GM19238 (cell line): ENCODE results near the gene RAPGEF1.

Source experiments
- DNase-seq: peaks from one replicate; pipeline ENCODE4 v3.0.0; 2011; ENCODE audit warnings: low spot score; ENCODE audit not compliant: insufficient read length

RAPGEF1 gene

GRCh38 chr9:131752231-131752884 is 12.5 kb upstream of the RAPGEF1 start:
- no peak for DNase-seq

DNA sequence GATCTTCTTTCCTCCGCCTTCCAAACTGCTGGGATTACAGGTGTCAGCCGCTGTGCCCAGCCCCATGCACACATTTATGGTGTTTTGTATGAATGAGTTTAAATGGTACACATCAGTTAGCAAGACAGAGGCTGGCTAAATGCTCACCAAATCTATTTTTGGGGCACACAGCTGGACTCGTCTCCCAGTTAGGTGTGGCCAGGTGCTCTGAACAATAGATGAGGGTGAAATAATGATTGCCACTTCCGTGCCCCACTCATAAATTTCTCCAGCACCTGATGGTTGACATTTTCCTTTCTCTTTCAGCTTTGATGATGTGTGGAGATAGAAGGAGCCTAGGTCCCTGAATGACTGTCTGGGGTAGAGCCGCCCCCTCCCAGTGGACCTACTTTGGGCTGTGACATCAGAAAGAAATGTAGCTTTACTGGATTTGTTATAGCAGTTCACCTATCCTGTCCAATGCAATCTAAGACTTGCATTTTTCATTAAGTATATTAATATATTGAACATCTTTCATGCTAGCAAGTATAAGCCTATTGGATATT is 8.6 kb upstream of the RAPGEF1 start:
- no peak for DNase-seq

GRCh38 chr9:131747352-131747751 is 7.5 kb upstream of the RAPGEF1 start:
- no peak for DNase-seq

DNA sequence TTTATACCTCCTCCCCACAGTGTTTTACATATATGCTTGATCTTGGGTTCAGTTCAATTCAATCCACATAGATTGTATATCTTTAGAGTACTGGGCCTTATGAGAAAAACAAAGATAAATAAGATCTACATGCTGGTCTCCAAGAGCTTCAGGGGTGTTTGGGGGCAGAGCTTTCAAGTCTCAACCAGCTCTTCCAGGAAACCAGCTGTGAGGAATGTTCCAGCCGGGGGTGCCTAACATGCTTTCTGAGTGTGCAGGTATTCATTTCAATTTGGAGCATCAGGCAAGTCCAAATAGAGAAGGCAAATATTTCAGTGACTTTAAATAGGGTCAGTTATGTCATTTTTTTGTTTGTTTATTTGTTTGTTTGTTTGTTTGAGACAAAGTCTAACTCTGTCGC is 5.7 kb upstream of the RAPGEF1 start:
- DNase-seq: no peak

GRCh38 chr9:131744720-131745201 is 4.9 kb upstream of the RAPGEF1 start:
- DNase-seq: no peak

DNA sequence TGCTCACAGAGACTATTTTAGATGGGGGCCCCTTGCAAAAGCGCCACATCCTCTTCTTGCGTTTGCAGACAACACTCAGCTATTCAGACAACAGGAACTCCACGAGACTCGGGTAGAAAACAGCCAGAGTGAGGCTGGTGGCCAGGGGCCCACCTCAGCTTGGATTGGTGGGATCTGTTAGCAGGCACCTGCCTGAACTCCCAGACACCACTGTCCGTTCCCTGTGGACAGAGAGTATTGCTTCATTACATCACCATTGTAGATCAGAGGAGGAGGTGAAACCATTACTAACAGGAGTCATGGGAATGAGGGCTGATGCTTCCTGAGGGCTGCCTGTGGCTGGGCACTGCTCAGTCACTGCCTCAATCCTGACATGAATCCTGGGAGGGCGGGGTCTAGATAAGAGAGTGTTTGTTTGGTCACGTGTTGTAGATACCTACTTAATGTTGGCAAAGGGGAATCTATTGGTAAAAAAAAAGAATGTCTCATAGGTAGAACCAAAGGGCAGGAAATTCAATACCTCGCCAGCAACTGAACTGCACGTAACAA is 4.4 kb upstream of the RAPGEF1 start:
- DNase-seq: no peak

DNA sequence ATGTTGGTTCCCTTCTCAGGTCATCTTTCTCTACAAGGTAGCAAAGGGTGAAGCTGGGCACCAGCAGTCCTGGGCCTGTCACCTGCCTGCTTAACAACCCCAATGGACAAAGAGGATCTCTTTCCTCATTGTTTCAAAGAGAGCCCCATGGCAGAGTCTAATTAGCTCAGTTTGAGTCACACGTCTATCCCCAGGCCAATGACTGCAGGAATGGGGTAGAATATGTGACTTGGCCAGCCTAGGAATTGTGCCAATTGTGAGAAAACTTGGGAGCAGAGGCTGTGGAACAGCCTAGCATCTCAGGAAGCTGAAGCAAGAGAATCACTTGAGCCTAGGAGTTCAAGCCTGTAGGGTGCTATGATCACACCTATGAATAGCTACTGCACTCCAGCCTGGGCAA is 3.6 kb upstream of the RAPGEF1 start:
- DNase-seq: no peak

DNA sequence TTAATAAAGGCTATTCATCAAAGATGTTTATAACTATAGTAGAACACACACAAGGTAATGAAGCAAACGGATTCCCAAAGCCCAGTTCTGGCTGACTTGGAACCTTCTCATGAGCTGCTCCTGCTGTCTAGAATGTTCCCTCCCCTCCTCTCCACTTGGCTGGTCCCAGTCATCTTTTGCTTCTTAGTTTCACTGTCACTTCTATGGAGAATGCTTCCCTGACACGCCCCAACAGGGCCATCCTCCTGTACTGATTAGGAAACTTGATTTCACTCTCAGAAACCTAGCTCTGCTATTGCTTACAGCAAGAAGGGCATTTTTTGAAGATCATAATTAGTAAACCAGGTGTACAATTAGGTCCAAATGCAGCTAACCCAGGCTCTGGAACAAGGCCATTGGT is 3.2 kb upstream of the RAPGEF1 start:
- no peak for DNase-seq

DNA sequence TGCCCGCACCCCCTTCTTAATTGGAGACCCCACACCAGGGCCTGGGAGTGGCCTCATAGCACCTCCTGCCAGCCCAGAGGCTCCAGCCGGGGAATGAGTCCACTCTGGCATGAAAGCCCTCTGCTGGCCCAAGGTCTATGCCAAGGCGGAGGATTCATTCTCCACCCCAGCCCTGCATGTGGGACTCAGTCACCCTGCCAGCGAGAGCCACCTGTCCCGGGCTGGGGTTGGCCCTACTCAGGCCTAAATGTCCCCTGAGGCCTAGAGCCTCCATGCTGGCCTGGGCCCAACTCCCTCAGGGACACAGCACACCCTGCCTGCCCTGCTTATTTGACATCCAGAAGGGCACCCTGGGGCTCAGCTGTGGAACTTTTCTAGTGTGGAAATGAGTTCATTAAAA is 1.0 kb upstream of the RAPGEF1 start:
- no peak for DNase-seq

- no peak for DNase-seq
Observed at GRCh38 chr9:131739133-131739958, 530 bp downstream of the RAPGEF1 start.

DNA sequence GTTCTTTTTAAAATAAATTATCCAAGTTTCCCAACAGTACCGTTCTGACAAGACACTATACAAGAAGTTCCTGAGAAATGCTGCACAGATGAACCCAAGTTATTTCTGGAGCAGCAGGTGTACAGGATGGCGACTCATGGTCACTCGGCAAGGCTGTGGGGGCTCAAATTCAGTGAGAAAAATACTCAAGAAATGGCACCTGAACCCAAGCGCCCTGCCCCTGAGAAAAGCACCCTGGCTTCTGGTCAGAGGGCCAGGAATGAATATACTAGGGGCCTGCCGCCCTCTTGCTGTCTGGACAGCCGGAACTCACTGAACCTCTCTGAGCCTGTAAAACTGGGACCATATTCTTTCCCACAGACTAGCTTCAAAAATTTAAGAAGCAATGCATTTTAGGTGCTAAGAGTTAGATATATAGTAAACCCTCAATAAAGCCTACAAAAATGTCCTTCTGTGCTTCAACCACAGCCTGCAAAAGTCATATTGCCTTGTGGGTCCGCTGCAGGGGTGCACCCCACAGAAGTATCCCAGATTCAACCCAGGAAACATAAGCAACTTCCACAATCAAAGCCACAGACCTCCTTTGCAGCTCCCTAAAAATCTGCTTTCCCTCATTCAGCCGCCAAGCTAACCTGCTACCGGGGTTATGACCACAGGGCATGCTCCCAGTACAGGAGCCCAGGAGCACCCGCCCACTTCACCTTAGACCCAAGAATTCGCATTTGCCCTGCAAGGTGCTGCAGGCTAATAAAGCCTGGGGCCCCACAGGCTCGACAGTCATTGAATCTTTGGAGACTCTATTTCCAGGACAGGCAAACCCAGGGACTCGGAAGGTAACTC is 1.4 kb downstream of the RAPGEF1 start:
- no peak for DNase-seq

- DNase-seq: no peak
Observed at GRCh38 chr9:131737426-131737825, 2.5 kb downstream of the RAPGEF1 start.

GRCh38 chr9:131736431-131736830 is 3.4 kb downstream of the RAPGEF1 start:
- DNase-seq: no peak

DNA sequence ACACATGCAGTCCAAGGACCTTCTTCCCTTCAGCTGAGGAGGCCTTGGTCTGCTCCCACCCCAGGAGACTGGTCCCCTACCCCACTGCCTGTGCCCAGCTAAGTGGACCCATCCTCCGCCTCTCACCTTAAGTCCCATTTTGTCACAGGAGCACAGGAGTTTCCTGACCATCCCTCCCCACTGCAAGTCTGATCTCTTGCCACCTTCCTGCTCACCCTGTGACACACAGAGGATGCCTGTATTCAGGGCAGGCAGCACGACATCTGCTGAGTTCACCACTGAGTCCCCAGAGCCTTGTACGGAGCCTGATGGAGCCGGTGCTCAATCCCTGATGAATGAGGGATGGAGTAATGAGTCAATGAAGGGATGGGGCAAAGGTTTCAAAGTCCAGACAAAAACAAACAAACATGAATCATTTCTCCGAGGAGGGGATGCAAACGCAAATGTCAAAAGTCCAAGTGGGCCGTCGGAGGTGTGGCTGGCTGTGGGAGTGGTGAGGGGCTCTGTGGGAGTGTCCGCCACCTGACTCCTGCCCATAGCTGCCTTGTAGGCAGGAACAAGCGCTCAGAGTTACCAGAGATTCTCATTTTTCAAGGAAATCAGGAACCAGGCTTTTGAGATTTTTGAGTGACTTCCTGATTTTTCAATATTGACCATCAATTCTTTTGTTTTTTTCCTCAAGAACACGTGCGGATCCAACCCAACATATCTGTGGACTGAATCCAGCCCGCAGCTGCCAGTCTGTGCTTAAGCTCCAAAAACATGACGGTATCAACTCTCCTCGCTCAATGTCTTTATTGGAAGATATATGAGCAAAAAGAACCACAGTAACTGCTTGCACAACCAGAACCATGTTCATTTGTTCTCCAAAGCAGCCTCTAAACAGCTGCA is 4.4 kb downstream of the RAPGEF1 start:
- no peak for DNase-seq

DNA sequence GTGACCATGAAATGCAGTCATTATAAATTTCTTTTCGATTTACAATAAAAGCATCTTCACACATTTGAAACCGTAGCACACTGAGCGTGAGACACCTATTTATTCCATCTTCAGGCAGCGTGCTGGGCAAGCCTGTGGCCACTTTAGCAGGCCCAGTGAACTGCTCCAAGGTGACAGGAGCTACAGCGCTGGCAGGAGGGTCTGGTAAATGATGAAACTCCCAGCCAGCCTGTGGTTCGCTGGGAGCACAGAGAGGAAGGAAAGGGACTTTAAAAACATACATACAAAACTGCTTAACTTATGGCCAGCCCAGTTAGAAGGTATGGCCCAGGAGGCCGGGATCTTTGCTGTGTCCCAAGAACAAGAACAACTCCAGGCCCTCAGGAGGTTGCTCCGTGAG is 5.1 kb downstream of the RAPGEF1 start:
- DNase-seq: no peak

- DNase-seq: no peak
Observed at GRCh38 chr9:131734165-131734610, 5.7 kb downstream of the RAPGEF1 start.

DNA sequence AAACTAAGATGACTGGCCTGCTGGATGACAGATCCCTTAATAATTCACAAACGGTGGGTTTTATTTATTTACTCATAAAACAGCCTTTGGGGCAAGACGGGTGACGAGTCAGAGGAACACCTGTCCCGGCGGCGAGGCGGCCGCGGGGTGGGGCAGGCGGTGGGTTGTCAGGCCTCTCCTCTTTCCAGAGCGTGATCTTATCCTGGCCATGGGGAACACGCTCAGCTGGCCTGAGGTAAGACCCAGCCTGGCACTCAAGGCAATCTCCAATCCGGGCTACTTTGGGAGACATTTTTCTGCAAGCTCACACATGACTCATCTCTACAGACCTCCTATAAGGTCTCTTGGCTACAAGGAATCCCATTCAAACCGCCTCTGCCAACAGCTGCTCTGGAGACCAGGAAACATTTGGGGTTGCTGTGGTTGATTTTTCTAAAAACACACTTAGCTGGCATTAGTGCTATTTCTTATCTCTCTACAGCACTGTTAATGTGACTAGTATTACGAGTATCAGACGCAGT is 6.3 kb downstream of the RAPGEF1 start:
- no peak for DNase-seq

DNA sequence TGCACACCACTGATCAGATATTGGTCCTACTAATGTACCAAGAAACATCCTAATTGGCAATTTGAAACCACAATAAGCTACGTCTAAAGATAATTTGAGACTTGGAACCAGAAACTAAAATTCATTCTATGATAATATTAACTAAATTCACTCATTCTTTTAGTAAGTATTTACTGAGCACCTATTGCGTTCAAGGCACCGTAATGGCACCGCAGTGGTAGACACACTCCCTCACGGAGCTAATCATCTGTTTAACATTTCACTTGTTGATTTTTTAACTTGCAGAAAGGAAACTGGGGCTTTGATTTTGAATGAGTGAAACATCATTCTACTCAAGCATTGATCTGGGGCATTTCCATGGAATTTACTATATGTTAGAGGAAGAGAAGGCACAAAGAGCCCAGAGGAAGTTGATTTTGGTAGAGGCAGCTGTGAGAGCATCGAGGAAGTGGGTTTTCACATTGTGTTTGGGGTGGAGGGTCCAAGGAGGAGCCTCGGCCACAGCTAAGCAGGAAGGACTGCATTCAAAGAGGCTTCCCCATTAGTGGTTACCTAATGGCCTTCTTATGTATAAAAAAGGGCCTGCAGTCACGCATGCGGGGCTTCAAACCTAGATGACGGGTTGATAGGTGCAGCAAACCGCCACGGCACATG is 7.1 kb downstream of the RAPGEF1 start:
- no peak for DNase-seq

GRCh38 chr9:131732061-131732526 is 7.8 kb downstream of the RAPGEF1 start:
- DNase-seq: no peak
